KG1 (cell line): ENCODE data around the gene LAMTOR4.
"Not testable (repeated sequence)": the region's sequence is repeated elsewhere in the genome, so short reads cannot be mapped to it uniquely, and the experiment has no call there.

Source experiments
- DNase-seq: peaks from one replicate; lab custom pipeline; 2025; lab: John Stamatoyannopoulos, UW

Gene LAMTOR4

DNA sequence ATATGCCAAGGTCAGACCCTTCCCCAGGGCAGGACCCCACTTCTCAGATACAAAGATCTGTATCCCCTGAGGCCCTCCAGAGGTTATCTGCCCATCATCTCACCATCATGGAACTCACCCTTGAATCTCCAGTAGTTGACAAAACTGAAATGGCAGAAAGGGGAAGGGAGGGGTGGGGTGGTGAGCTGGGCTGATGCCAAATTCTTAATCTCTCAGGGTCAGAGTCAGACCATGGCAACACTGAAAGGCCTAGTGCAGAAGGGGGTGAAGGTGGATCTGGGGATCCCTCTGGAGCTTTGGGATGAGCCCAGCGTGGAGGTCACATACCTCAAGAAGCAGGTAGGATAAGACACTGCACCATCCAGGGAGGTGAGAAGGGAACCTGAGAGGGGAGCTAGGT is 26.1 kb upstream of the LAMTOR4 start:
- DNase-seq: no peak

DNA sequence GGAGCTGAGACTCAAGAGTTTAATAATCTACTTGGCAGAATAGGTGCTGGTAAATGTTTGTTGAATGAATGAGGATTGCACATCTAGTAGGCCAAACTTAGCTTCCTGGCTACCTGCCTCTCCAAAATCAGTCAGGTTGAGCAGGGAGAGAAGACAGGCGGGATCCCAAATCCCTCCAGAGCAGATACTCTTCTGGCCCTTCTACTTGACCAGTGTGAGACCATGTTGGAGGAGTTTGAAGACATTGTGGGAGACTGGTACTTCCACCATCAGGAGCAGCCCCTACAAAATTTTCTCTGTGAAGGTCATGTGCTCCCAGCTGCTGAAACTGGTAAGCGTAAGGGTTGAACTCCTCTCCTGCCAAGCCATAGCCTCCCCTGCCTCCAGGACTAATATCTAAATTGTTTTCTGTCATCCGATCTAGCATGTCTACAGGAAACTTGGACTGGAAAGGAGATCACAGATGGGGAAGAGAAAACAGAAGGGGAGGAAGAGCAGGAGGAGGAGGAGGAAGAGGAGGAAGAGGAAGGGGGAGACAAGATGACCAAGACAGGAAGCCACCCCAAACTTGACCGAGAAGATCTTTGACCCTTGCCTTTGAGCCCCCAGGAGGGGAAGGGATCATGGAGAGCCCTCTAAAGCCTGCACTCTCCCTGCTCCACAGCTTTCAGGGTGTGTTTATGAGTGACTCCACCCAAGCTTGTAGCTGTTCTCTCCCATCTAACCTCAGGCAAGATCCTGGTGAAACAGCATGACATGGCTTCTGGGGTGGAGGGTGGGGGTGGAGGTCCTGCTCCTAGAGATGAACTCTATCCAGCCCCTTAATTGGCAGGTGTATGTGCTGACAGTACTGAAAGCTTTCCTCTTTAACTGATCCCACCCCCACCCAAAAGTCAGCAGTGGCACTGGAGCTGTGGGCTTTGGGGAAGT is 24.2 kb upstream of the LAMTOR4 start:
- no peak for DNase-seq

GRCh38 chr7:100126239-100126930 is 22.3 kb upstream of the LAMTOR4 start:
- no peak for DNase-seq

DNA sequence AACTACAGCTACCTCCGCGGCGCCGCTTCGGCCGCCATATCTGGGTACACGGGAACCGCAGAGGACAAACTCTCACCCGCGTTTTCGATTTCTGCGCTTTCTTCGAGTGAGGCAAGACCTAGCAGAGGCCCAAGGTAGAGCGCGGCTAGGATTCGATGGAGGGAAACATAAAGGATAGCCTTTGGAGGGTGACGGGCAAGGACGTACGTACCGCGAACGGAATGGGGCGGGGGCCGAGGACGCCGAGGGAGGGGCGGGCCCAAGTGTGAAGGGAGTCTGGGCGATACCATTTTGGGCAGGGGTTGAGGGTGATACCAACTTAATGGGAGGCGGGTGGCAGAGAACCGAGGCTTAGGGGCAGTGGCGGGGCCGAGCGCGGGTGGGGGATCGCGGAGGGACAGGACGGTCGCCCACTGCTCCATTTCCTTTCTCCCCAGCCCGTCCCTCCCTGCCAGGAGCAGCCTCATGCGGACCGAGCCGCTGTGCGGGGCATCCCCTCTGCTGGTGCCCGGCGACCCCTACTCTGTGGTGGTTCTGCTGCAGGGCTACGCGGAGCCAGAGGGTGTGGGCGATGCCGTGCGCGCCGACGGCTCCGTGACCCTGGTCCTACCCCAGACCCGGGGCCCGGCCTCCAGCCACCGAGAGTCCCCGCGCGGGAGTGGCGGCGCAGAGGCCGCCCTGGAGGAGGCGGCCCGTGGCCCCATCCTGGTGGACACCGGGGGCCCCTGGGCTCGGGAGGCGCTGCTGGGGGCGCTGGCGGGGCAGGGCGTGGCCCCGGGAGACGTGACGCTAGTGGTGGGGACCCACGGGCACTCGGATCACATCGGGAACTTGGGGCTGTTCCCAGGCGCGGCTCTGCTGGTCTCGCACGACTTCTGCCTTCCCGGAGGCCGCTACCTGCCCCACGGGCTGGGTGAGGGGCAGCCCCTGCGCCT is 21.5 kb upstream of the LAMTOR4 start, which contains the start of gene MBLAC1:
Gene MBLAC1 (plus strand): TSS at position 37 of the 935 bp plus-strand sequence. CDS start 429 bp downstream, at position 466.
- DNase-seq: peak; percentile 11

- DNase-seq: no peak
Observed at GRCh38 chr7:100127866-100128636, 20.7 kb upstream of the LAMTOR4 start.

GRCh38 chr7:100128637-100128963 is 20.1 kb upstream of the LAMTOR4 start:
- no peak for DNase-seq

DNA sequence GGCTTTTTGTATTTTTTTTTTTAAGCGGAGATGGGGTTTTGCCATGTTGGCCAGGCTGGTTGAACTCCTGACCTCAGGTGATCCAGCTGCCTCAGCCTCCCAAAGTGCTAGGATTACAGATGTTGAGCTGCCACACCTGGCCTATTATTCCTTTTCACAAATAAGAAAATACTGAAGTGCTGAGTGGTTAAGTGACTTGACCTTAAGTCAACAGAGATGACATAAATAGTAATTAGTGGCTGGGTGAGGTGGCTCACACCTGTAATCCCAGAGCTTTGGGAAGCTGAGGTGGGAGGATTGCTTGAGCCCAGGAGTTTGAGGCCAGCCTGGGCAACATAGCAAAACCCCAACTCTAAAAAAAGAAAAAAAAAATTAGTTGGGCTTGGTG is 18.5 kb upstream of the LAMTOR4 start:
- not testable (repeated sequence) for DNase-seq

DNA sequence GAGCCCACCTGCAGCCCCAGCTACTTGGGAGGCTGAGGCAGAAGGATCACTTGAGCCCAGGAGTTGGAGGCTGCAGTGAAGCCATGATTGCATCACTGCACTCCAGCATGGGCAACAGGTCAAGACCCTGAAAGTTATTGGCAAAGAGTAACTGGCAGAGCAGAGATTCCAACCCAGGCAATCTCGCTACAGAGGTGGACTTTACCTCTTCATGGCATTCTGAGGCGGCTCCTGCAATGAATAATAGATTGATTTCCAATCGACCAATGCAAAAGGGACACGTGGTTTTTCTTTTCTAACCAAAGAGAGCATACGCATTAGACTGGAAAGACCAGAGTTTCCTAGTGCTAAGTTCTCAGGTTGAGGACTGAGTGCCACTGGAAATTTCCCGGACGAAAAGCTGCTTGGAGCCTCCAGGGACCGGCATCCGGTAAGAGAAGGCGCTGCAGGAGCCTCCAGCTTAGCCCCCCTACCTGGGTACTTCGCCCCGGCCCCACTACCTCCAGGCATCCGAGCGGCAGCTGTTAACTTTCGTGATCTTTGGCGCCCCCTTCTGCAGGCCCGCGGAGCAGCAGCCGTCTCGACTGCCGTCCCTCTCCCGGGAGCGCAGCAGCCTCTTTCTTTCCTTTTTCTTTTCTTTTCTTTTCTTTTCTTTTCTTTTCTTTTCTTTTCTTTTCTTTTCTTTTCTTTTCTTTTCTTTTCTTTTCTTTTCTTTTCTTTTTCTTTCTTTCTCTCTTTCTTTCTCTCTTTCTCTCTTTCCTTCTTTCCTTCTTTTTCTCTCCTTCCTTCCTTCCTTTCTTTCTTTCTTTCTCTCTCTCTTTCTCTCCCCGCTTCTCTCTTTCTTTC is 17.9 kb upstream of the LAMTOR4 start:
- DNase-seq: no peak

- DNase-seq: no peak
Observed at GRCh38 chr7:100132126-100132525, 16.6 kb upstream of the LAMTOR4 start.

- DNase-seq: no peak
Observed at GRCh38 chr7:100132697-100133151, 16.0 kb upstream of the LAMTOR4 start.

- DNase-seq: no peak
Observed at GRCh38 chr7:100137851-100138760, 10.6 kb upstream of the LAMTOR4 start.

DNA sequence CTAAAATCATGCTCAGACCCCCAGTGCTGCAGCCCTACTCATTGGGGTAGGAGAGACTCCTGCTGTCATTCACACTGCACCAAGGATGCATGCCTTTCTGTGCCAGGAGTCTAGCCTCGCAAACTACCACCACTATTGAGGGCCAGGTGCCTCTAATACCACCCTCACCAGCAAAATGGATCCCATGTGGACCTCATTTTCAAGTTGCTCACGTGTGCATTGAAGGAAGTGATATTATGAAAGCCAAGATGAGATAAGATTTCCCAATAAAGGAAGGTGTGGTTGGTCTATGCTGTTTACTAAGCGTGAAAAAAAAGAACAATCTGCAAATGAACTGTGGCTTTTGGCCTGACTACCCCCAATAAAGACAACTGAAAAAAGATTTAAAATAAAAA is 7.2 kb upstream of the LAMTOR4 start:
- DNase-seq: no peak

DNA sequence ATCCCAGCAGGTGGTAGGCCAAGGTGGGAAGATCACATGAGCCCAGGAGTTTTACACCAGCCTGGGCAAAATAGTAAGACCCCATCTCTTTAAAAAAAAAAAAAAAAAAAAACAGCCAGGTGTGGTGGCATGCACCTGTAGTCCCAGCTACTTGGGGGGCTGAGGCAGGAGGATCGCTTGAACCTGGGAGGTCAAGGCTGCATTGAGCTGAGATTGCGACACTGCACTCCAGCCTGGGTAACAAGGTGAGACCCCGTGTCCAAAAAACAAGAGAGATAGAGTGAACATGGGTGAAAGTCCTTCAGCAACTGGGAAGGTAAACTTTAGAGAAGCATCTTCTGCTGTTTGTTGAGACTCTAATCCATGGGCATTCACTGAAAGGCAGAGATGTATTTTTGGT is 6.3 kb upstream of the LAMTOR4 start:
- no peak for DNase-seq

- not testable (repeated sequence) for DNase-seq
Observed at GRCh38 chr7:100146350-100146749, 2.4 kb upstream of the LAMTOR4 start.

DNA sequence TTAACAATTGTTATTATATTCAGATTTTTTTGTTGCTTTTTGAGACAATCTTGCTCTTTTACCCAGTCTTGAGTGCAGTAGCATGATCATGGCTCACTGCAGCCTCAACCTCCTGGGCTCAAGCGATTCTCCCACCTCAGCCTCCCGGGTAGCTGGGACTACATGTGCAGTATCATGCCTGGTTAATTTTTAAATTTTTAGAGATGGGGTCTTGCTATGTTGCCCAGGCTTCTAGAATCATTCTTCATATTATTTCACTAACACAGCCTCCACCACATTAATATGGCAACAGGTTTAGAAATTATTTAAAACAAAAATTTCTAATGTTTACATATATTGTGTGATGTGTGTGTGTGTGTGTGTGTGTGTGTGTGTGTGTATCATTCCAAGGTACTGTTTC is 1.4 kb upstream of the LAMTOR4 start:
- no peak for DNase-seq

DNA sequence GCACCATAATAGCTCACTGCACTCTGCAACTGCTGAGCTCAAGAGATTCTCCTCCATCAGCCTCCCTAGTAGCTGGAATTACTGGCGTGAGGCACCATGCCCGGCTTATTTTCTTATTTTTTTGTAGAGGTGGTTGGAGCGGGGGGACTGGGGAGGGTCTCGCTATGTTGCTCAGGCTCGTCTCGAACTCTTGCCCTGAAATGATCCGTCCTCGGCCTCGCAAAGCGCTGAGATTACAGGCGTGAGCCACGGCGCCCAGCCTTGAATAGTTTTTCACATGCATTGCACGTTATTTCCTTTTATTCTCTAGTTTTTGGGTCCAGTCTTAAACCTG is 526 bp upstream of the LAMTOR4 start:
- DNase-seq: no peak

DNA sequence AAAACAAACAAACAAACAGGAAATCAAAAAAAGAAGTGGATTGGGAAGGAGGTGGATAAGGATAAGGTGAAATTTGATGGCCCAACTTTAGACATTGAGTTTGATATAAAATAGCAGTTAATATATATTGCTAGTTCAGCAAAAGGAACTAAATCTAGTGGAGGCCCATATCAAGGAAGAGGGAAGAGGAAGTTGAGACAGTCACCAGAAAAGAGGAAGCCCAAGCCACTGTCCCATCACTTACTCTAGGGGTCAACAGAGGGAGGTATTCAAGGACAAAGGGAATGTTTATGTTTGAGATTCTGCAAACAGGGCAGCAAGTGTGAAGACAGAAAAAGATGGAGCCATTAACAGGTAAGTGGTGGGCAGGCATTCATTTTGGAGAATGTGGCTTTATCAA is 3.7 kb downstream of the LAMTOR4 start:
- DNase-seq: no peak

- DNase-seq: no peak
Observed at GRCh38 chr7:100152937-100153666, 4.4 kb downstream of the LAMTOR4 start.
